Caco-2 (cell line): ENCODE measurements around the gene TMEM43. TPM values are rescaled to one million over a fixed set of nuclear protein-coding genes. Genes with fewer than 3 reads are reported as not detected.

Experiments
- BruUV-seq: library from RNA; stranded (reverse); fragments of 400-500 nt; replicated peaks from 2 replicates; lab custom pipeline; 2021; lab: Mats Ljungman, UMichigan
- CTCF ChIA-PET: fragments of 300-600 bp; sonication (Branson Sonifier 250); formaldehyde crosslinking; loops from one replicate; lab custom pipeline; 2022; ENCODE audit warnings: antibody characterized with exemption; lab: Charles Lee
- POLR2A ChIA-PET: fragments of 300-600 bp; sonication (Branson Sonifier 250); formaldehyde crosslinking; loops from one replicate; lab custom pipeline; 2022; ENCODE audit warnings: antibody characterized with exemption; lab: Charles Lee
- DNase-seq, 2 experiments: peaks; one replicate each; pipeline versions ENCODE4 v3.0.0 to v3.0.0-alpha.2; 2020 to 2022
- H3K27me3 ChIP-seq: replicated peaks from 2 replicates; pipeline ENCODE4 v1.6.0; 2011; ENCODE audit warnings: low read length; ENCODE audit not compliant: control insufficient read depth, insufficient read depth
- H3K36me3 ChIP-seq: 2 replicates; pipeline ENCODE4 v1.5.1; 2011; ENCODE audit warnings: low read length; ENCODE audit not compliant: control insufficient read depth, insufficient read depth
- H3K4me1 ChIP-seq: fragments of 250-450 bp; sonication (Bioruptor Pico); 2 replicates; pipeline ENCODE4 v1.5.1; 2020; ENCODE audit warnings: mild to moderate bottlenecking
- H3K4me3 ChIP-seq: 2 replicates; pipeline ENCODE4 v1.5.1; 2011; ENCODE audit warnings: low read depth, mild to moderate bottlenecking, control low read depth, low read length
- H3K9me3 ChIP-seq: fragments of 250-450 bp; sonication (Bioruptor Pico); 2 replicates; pipeline ENCODE4 v1.5.1; 2020; ENCODE audit warnings: mild to moderate bottlenecking, moderate library complexity
- H3K27ac Mint-ChIP-seq: one replicate; pipeline ENCODE4 v1.8.0; 2022; ENCODE audit warnings: mixed read lengths; ENCODE audit not compliant: unreplicated experiment
- H3K27me3 Mint-ChIP-seq: one replicate; pipeline ENCODE4 v1.8.0; 2022; ENCODE audit warnings: mixed read lengths; ENCODE audit not compliant: insufficient read depth, unreplicated experiment
- H3K36me3 Mint-ChIP-seq: one replicate; pipeline ENCODE4 v1.8.0; 2022; ENCODE audit warnings: mild to moderate bottlenecking, mixed read lengths; ENCODE audit not compliant: insufficient read depth, unreplicated experiment
- H3K4me1 Mint-ChIP-seq: one replicate; pipeline ENCODE4 v1.8.0; 2022; ENCODE audit warnings: low read depth, mixed read lengths; ENCODE audit not compliant: unreplicated experiment
- H3K4me3 Mint-ChIP-seq: one replicate; pipeline ENCODE4 v1.8.0; 2022; ENCODE audit warnings: mild to moderate bottlenecking, moderate library complexity, mixed read lengths; ENCODE audit not compliant: unreplicated experiment
- H3K9me3 Mint-ChIP-seq: one replicate; pipeline ENCODE4 v1.8.0; 2022; ENCODE audit warnings: mixed read lengths; ENCODE audit not compliant: unreplicated experiment
- intact Hi-C: fragments of 100-400 bp; cut with micrococcal nuclease; formaldehyde crosslinking; loops from one replicate; pipeline ENCODE4 v1.10.0; 2022; ENCODE audit not compliant: unreplicated experiment
- total RNA-seq: library from RNA; stranded (reverse); gene quantifications from 2 replicates; pipeline ENCODE4 v1.2.3, GENCODE V29; 2022
- TF ChIP-seq, protein P1 (sequence below), 2 experiments: fragments of 200-600 bp in 1 of 2; IDR thresholded peaks; 1 replicate in 1 of 2; 2 replicates in 1 of 2; pipeline versions ENCODE4 v1.5.1 to v1.8.0; 2011 to 2022; ENCODE audit warnings: antibody characterized with exemption in 1 of 2, control low read depth in 1 of 2, inconsistent platforms in 1 of 2, low read depth in 1 of 2, low read length in 1 of 2, mild to moderate bottlenecking in 1 of 2, moderate library complexity in 1 of 2; ENCODE audit not compliant: insufficient read depth in 1 of 2, severe bottlenecking in 1 of 2, unreplicated experiment in 1 of 2

TMEM43 gene
- total RNA-seq, 1 experiment from 2014 or later: 35.2 TPM

GRCh38 chr3:14159426-14159825 is 34.6 kb downstream of the TMEM43 start:
- no peak for DNase-seq
- no peak overlapping the region for H3K4me3 Mint-ChIP-seq
- intact Hi-C loops: no loop called here
- ChIA-PET POLR2A (interaction anchor here (0.7 to 0.8 kb wide), 2 partner anchors 12 to 19 kb away, joined by 3 read pairs; partner anchors contain the start of genes LSM3 and XPC), CTCF (no interaction called here)
- no peaks in the 10 kb centered on the region for H3K4me1 ChIP-seq
- H3K9me3 Mint-ChIP-seq: peaks cover 24% of the 10 kb centered on the region
- TF ChIP-seq, protein P1, sequence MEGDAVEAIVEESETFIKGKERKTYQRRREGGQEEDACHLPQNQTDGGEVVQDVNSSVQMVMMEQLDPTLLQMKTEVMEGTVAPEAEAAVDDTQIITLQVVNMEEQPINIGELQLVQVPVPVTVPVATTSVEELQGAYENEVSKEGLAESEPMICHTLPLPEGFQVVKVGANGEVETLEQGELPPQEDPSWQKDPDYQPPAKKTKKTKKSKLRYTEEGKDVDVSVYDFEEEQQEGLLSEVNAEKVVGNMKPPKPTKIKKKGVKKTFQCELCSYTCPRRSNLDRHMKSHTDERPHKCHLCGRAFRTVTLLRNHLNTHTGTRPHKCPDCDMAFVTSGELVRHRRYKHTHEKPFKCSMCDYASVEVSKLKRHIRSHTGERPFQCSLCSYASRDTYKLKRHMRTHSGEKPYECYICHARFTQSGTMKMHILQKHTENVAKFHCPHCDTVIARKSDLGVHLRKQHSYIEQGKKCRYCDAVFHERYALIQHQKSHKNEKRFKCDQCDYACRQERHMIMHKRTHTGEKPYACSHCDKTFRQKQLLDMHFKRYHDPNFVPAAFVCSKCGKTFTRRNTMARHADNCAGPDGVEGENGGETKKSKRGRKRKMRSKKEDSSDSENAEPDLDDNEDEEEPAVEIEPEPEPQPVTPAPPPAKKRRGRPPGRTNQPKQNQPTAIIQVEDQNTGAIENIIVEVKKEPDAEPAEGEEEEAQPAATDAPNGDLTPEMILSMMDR (IDR thresholded peaks at IDR 0.05; ENCODE audit: insufficient read depth in 1 of 2, low read depth in 1 of 2, low read length in 1 of 2, severe bottlenecking in 1 of 2, unreplicated experiment in 1 of 2): no peak
- peaks cover 3% of the 10 kb centered on the region for H3K36me3 ChIP-seq
- H3K27me3 ChIP-seq: no peaks in the 10 kb centered on the region
- no peaks in the 10 kb centered on the region for H3K4me1 Mint-ChIP-seq
- no peak overlapping the region for H3K4me3 ChIP-seq
- H3K9me3 ChIP-seq: peaks cover 10% of the 10 kb centered on the region
- BruUV-seq: no TSS peak
- H3K27ac Mint-ChIP-seq: no peak overlapping the region
- no peaks in the 10 kb centered on the region for H3K27me3 Mint-ChIP-seq
- peaks cover 73% of the 10 kb centered on the region for H3K36me3 Mint-ChIP-seq

DNA sequence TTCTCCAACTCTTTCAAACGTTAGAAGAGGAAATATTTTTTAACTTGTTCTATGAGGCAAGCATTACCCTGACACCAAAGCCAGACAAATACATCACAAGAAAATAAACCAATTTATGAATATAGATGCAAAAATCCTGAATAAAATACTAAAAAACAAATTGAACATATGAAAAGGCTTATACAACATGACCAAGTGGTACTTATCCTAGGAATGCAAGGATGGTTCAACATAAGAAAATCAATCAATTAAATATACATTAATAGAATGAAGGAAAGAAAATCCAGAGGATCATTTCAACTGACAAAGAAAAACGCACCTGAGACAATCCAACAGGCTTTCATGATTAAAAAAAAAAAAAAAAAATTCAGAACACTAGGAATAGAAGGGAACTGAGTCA is 36.4 kb downstream of the TMEM43 start:
- peaks cover 7% of the 10 kb centered on the region for H3K36me3 ChIP-seq
- intact Hi-C loops: no loop called here
- no peaks in the 10 kb centered on the region for H3K27me3 ChIP-seq
- H3K36me3 Mint-ChIP-seq: peaks cover 75% of the 10 kb centered on the region
- no TSS peak for BruUV-seq
- H3K9me3 ChIP-seq: peaks cover 10% of the 10 kb centered on the region
- peaks cover 24% of the 10 kb centered on the region for H3K9me3 Mint-ChIP-seq
- no peak for DNase-seq
- H3K27ac Mint-ChIP-seq: no peak overlapping the region
- no peaks in the 10 kb centered on the region for H3K4me1 ChIP-seq
- no peak overlapping the region for H3K4me3 ChIP-seq
- H3K27me3 Mint-ChIP-seq: no peaks in the 10 kb centered on the region
- H3K4me3 Mint-ChIP-seq: no peak overlapping the region
- POLR2A ChIA-PET: no interaction called here
- CTCF ChIA-PET: no interaction called here
- TF ChIP-seq, protein P1 (IDR thresholded peaks at IDR 0.05; ENCODE audit: insufficient read depth in 1 of 2, low read depth in 1 of 2, low read length in 1 of 2, severe bottlenecking in 1 of 2, unreplicated experiment in 1 of 2): no peak
- no peaks in the 10 kb centered on the region for H3K4me1 Mint-ChIP-seq

DNA sequence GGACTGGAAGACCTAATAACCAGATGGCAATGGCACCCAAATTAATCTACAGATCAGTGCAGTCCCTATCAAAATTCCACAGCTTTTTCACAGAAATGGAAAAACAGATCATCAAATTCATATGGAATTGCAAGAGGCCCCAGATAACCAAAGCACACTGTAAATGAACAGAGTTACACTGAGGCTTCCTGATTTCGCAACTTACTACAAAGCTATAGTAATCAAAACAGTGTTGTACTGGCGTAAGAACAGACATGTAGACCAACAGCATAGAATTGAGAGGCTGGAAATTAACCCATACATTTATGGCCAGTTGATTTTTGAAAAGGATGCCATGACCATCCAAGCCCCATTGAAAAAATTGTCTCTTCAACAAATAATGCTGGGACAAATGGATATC is 37.3 kb downstream of the TMEM43 start:
- H3K27me3 Mint-ChIP-seq: no peaks in the 10 kb centered on the region
- Histone ChIP-seq H3K9me3 (peaks cover 10% of the 10 kb centered on the region), H3K4me3 (no peak overlapping the region), H3K36me3 (peaks cover 7% of the 10 kb centered on the region), H3K27me3 (no peaks in the 10 kb centered on the region), H3K4me1 (no peaks in the 10 kb centered on the region)
- H3K9me3 Mint-ChIP-seq: peaks cover 24% of the 10 kb centered on the region
- H3K36me3 Mint-ChIP-seq: peaks cover 84% of the 10 kb centered on the region
- BruUV-seq: no TSS peak
- TF ChIP-seq, protein P1 (IDR thresholded peaks at IDR 0.05; ENCODE audit: insufficient read depth in 1 of 2, low read depth in 1 of 2, low read length in 1 of 2, severe bottlenecking in 1 of 2, unreplicated experiment in 1 of 2): no peak
- ChIA-PET POLR2A (no interaction called here), CTCF (no interaction called here)
- intact Hi-C loops: no loop called here
- no peak overlapping the region for H3K27ac Mint-ChIP-seq
- H3K4me1 Mint-ChIP-seq: no peaks in the 10 kb centered on the region
- no peak for DNase-seq
- no peak overlapping the region for H3K4me3 Mint-ChIP-seq
